Heart left ventricle (tissue), 13 donors: ENCODE measurements around the gene ARHGEF40.
A peak's percentile ranks its signal among the peaks of the same experiment; 100 is the strongest.

ENCODE experiments used
- CTCF ChIP-seq, 12 donors: fragments of 200-600 bp; sonication (generic) in 4 of 12; IDR thresholded peaks; one replicate each; pipeline versions ENCODE4 v1.5.0 to v1.8.0; 2018 to 2022; ENCODE audit warnings: antibody characterized with exemption in 12 of 12, mild to moderate bottlenecking in 5 of 12
- POLR2A ChIP-seq, 2 donors: fragments of 450-650 bp; IDR thresholded peaks; one replicate each; pipeline ENCODE4 v1.6.1; 2017; ENCODE audit warnings: antibody characterized with exemption in 2 of 2, mild to moderate bottlenecking in 2 of 2, moderate library complexity in 2 of 2
- donor health status: ischemic (EF 13 %, LVEDD 7.1; RV severe dilation, severe dysfunction).
- donor health status: DM: no; HTN: yes; CAD: no.
- donor health status: DM: no; HTN: no; CAD: no.
- donor health status: ischemic (EF 25% LVEDD 6.9; RV normal size, moderate dysfunction).
- donor health status: ischemic (EF 25% LVEDD 5.7; RV mildly dilated, moderate dysfunction).
- donor health status: ischemic (EF 35%, LVEDD 5.7; RV mildly dilated, moderate dysfunction).
- donor health status: nonischemic (EF 11% LVEDD 7.7; RV severe dilation, severe dysfunction).
- donor health status: DM: yes; HTN: yes; CAD: no.
- donor health status: PGD.
- donor health status: ischemic (EF 29% LVEDD 5.4; RV normal size, mild dysfunction).
- donor health status: nonischemic (EF 23%, LVEDD 6.1; RV moderate dilation, normal function).

GRCh38 chr14:21071225-21072030 is 1.3 kb downstream of the ARHGEF40 start:
- TF ChIP-seq CTCF (IDR thresholded peaks at IDR 0.05) (peak in 1 of 12 donors; percentile 20), POLR2A (IDR thresholded peaks at IDR 0.05) (peak in 1 of 2 donors; percentile 39)
